Stimulated activated CD4-positive, alpha-beta T cell treated with anti-CD3 and anti-CD28 coated beads, Interleukin-15, amount 100 ng/mL, for 1 hour (primary cell): ENCODE measurements around the gene RNF223.
"Not testable (repeated sequence)": the region's sequence is repeated elsewhere in the genome, so short reads cannot be mapped to it uniquely, and the experiment has no call there.

Source experiments
- DNase-seq, 2 donors: peaks; one replicate each; pipeline ENCODE4 v3.0.0-alpha.2; 2020; ENCODE audit warnings: low read depth in 1 of 2, low spot score in 1 of 2

Gene RNF223

GRCh38 chr1:1074631-1075147 lies 583 bp upstream of the RNF223 start:
- no peak for DNase-seq

- no peak for DNase-seq
These were observed 1.0 kb downstream of the RNF223 start for GRCh38 chr1:1072849-1073742.

- no peak for DNase-seq
These were observed 1.7 kb downstream of the RNF223 start for GRCh38 chr1:1072299-1072848.

- no peak for DNase-seq
These were observed 2.4 kb downstream of the RNF223 start for GRCh38 chr1:1071486-1072298.

- no peak for DNase-seq
These were observed 4.1 kb downstream of the RNF223 start for GRCh38 chr1:1069711-1070676.

- DNase-seq: peak; percentile 87
These were observed 4.9 kb downstream of the RNF223 start for GRCh38 chr1:1069056-1069710.

- peak in 1 of 2 donors; percentile 30 for DNase-seq
These were observed 5.5 kb downstream of the RNF223 start for GRCh38 chr1:1068517-1069055.

- DNase-seq: no peak
These were observed 6.1 kb downstream of the RNF223 start for GRCh38 chr1:1067860-1068516.

- no peak for DNase-seq
These were observed 6.7 kb downstream of the RNF223 start for GRCh38 chr1:1067284-1067859.

- DNase-seq: no peak
These were observed 7.5 kb downstream of the RNF223 start for GRCh38 chr1:1066403-1067283.

- not testable (repeated sequence) for DNase-seq
These were observed 8.2 kb downstream of the RNF223 start for GRCh38 chr1:1065940-1066304.

GRCh38 chr1:1065265-1065939 lies 8.7 kb downstream of the RNF223 start:
- DNase-seq: no peak

GRCh38 chr1:1063945-1064831 lies 9.9 kb downstream of the RNF223 start:
- DNase-seq: peak; percentile 65 to 84

GRCh38 chr1:1063261-1063944 lies 10.7 kb downstream of the RNF223 start:
- no peak for DNase-seq

GRCh38 chr1:1062348-1063163 lies 11.6 kb downstream of the RNF223 start:
- DNase-seq: no peak
